DMS114 treated with DMSO at 0.1 percent for 48 hours (cell line): ENCODE data around the gene KCNA2.

Source experiments
- DNase-seq: peaks from one replicate; lab custom pipeline; 2025; ENCODE audit not compliant: unreplicated experiment; lab: John Stamatoyannopoulos, UW

The KCNA2 gene

DNA sequence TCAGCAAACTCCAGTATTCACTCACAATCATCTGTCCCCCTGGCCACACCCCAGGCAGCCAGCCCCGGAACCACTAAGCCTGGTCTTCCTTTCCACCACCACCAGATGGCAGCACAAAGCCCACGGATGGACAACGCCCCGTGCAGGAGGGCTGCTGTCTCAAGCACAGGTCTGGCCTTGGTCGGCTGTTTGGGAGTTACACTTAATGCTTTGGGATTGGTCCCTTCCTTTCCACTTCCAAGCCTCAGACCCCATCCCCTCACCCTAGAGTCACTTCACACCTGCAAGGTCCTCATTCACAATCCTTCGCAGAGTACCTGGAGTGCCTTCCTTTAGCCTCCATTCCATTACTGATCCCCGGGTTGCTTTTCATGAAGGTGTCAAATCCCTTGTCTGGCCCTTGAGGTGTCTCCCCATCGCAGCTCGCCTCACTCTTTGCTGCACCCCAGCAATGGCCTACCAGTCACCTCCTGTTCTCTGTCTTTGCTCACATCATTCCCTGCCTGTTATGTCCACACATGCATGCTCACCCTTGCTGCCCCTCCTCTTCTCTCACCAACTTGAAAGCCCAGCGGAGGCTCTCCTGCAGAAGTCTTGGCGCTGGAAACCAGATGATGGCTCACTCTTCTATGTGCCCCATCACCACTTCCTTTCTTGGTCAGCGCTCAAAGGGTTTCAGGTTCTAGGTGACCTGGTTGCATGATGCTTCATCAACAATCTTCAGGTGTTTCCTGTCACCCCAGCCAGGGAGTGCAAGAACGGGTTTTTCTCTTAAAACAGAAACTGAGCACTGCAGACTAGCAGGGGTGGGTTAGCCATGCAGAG, 24.9 kb upstream of the KCNA2 start:
- DNase-seq: peak; percentile 51

GRCh38 chr1:110628323-110629105, 22.4 kb upstream of the KCNA2 start:
- no peak for DNase-seq

- no peak for DNase-seq
Measured at GRCh38 chr1:110627764-110628163, 21.6 kb upstream of the KCNA2 start.

GRCh38 chr1:110626889-110627288, 20.7 kb upstream of the KCNA2 start:
- DNase-seq: no peak

DNA sequence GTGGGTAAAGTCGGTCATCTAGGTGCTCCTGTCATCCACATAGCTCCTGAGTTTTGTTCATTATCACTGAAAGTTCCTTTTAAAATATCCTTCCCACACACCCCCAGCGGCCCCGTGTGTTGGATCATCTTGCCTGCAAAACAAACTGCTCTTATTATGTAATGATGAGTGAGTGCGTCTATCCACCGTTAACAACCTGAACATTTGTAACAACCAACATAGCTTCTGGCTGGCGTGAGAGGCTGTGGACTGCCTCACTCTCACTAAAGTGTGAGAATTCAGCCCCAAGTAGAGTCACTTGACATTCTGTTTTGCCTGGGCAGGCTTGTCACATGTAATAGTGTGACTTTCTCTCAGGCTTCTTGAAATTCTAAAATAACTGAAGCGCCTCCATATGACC, 14.5 kb upstream of the KCNA2 start:
- DNase-seq: no peak

DNA sequence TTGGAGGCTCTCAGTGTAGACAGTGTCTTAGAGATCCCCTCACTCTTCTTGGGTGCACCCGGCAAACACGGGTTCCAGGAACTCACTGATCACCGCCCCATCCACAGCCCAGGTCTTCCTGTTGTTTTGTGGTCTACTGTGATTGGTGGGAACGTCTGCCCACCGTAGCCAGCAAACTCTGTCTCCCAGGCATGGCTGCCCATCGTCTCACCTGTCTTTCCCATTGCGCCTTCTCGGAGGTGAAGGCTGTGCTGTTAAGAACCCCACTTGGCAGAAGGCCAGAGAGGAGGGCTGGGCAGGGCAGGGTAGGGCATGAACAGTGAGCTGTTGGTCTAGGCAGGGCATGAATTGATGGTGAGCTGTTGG, 14.1 kb upstream of the KCNA2 start:
- no peak for DNase-seq

DNA sequence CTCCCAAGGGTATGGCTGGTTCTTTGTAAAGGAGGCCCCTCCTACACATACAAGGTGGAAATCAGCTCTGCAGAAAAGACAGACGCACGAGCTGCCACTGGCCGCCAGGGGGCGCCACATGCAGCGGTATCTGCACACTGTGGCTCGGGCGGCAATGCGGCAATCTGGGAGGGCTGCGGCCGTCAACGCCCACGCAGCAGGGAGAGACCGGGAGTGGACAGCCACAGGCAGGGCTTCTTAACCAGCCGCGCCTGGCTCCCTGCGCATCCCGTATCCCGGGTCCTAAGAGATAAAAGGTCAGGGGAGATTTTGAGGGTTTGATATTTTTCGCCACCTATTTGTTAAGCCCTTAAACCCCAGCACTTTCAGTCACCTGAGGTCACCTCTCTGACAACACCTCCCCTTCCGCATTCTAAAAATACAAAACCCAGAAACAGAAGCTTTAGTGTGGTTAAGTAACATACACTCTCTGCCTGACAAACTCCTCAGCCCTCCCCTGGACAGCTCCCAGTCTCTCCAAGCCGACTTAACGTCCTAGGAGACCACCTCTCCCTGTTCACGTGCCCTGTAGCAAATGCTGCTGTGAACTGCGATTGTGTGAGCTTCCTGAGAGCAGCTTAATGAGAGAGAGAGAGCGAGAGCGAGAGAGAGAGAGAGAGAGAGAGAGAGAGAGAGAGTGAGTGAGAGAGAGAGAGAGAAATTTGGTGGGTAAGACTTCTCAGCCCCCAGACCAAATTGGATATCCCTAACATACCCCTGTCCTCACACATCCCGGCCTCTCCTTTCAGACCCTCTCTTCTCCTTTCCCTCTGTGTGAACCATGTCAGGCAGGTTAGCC, 13.5 kb upstream of the KCNA2 start:
- DNase-seq: peak; percentile 75

GRCh38 chr1:110618668-110619067, 12.5 kb upstream of the KCNA2 start:
- DNase-seq: no peak

DNA sequence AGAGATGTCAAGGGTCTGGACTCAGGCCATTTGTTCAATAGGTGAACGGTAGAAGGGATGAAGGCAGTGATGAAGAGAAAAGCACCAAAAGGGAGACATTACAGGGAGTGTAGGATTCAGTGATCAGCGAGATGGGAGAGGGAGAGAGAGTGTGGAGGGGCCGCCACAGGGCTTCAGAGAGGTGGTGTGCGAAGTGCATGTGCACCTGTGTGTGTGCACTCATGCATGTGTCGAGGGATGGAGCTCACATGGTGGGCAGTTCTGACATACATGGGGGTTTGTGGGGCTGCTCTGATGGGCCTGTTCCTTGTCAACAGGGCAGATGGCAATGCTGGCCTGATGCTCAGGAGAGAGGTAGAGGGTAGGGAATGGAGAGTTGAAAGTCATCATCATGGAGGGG, 11.4 kb upstream of the KCNA2 start:
- no peak for DNase-seq

GRCh38 chr1:110617116-110617515, 11.0 kb upstream of the KCNA2 start:
- no peak for DNase-seq

DNA sequence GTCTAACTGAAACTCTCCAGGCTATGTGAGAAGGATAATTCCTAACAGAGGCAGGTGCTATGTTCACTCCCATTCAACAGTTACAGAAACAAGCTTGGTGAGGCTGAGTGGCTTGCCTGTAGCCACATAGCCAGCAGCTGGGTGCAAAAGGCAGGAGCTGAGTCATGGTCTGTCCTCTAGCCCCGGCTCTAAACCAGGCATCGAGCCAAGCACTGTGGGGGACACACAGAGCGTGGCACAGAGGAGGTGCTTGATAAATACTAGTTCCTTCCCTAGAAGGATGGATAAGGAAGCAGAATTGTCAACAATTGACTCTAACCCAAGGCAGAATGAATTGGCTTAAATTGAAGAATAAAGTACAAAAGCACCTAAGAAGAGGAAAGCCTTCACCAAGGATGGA, 10.4 kb upstream of the KCNA2 start:
- no peak for DNase-seq

DNA sequence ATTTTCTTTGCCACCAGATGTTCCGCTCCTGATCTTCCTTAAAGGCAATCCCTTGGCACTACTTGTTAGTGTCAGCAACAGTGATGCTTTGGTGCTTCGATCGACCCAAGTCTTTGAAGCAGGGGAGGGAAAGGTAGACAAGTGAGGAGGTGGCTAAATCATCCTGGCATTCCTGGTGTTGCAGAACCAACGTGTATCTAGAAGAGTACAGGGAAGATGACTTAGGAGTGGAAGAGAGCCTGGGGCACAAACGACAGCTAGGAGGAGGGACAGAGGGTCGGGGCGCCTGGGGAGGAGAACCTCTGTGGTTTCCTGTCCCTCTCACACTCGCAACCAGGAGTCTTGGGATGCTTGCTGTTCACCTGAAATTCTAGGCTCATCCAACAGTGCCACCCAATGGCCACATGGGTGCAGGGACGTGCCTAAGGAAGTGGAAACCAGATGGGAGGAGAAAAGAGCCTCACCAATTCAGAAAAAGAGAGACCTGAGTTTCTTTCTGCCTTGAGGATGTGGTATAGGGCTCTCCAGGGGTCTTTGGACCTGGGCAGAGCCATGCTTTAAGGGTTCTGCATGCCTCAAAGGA, 9.5 kb upstream of the KCNA2 start:
- peak; percentile 67 for DNase-seq

GRCh38 chr1:110612060-110612745, 6.0 kb upstream of the KCNA2 start:
- no peak for DNase-seq

DNA sequence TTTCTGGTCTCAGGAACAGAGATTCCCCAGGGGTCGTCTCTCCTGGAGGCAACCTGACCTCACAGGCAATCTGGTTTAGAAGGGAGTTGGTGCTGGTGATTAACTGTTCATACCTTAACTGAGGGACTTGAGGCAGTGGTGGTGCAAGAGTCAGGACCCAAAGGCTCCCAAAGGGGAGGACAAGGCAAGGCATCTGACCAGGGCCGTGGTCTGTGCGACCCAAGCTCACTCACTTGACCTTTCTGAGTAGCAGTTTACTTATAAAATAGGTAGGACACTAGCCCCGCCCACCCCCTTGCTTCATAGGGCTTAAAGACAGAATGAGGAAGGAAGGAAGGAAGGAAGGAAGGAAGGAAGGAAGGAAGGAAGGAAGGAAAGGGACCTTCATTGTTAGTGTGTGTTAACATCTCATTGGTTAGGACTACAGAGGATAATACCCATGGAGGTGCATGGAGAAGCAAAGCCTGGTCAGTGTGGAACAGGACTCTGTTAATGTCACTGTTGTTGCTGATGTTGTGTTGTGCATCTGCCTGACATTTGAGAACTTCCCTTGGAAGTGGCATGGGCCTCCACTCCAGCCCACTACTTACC, 4.6 kb upstream of the KCNA2 start:
- no peak for DNase-seq

DNA sequence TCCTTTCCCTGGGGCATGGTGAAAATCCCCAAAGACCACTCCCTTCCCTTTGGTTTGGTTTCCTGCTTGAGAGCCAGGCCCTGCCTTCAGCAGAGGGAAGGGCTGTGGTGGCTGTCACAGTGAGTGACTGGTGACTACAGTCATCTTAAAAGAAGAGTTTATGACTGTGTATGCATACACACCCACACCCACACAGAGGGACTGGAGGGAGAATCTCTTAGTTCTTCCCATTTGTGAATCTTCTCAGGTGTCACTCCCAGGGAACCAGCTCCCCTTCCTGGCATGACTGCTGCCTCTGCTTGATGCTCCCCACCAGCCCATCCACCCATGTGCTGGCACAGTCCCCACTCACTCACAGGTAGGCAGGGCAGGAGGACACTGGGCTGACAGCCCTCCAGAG, 3.9 kb upstream of the KCNA2 start:
- no peak for DNase-seq

- no peak for DNase-seq
Measured at GRCh38 chr1:110608247-110608646, 2.1 kb upstream of the KCNA2 start.

GRCh38 chr1:110607536-110608230, 1.5 kb upstream of the KCNA2 start:
- no peak for DNase-seq

- no peak for DNase-seq
Measured at GRCh38 chr1:110606657-110607535, 738 bp upstream of the KCNA2 start.

GRCh38 chr1:110605446-110605845, 712 bp downstream of the KCNA2 start:
- DNase-seq: no peak
